Fibroblast of lung (primary cell): ENCODE results near the gene USPL1.

Experiments
- CTCF ChIP-seq, 2 donors: IDR thresholded peaks in 1 of 2; conservative IDR thresholded peaks in 1 of 2; 1 replicate in 1 of 2; 2 replicates in 1 of 2; pipeline ENCODE4 v1.5.1; 2011 to 2012; ENCODE audit warnings: low read length in 2 of 2, control low read depth in 1 of 2, inconsistent platforms in 1 of 2, low read depth in 1 of 2, mild to moderate bottlenecking in 1 of 2
- EZH2 ChIP-seq: IDR thresholded peaks from 2 replicates; pipeline ENCODE4 v1.5.1; 2012; ENCODE audit warnings: low read length, control low read depth, mild to moderate bottlenecking; ENCODE audit errors: missing control alignments

GRCh38 chr13:30671271-30671815 is 53.6 kb downstream of the USPL1 start:
- no peak for TF ChIP-seq CTCF (conservative IDR thresholded peaks at IDR 0.05 in 1 of 2, IDR thresholded peaks at IDR 0.05 in 1 of 2; ENCODE audit: low read depth in 1 of 2, low read length in 2 of 2)
- no peak for TF ChIP-seq EZH2
